HCT116 (cell line): ENCODE data around the gene TFF3. TPM values are rescaled to one million over a fixed set of nuclear protein-coding genes. Genes with fewer than 3 reads are reported as not detected.

Experiments used
- ATAC-seq: fragments of 200-7000 bp; cut with Tn5 transposase; 2 replicates; pipeline ENCODE4 v1.9.1; 2020; ENCODE audit warnings: mild to moderate bottlenecking, moderate library complexity
- BruUV-seq: library from RNA; stranded (reverse); fragments of 400-500 nt; replicated peaks from 2 replicates; lab custom pipeline; 2021; lab: Mats Ljungman, UMichigan
- CTCF ChIA-PET: fragments of 300-600 bp; sonication (Branson Sonifier 250); formaldehyde crosslinking; loops from one replicate; lab custom pipeline; 2021; ENCODE audit warnings: antibody characterized with exemption; lab: Charles Lee
- POLR2A ChIA-PET: fragments of 300-600, 350-600 bp; sonication (Branson Sonifier 250); formaldehyde crosslinking; loops from one replicate; lab custom pipeline; 2021; ENCODE audit warnings: antibody characterized with exemption; lab: Charles Lee
- RAD21 ChIA-PET, 2 experiments: fragments of 300-600 bp; sonication (Branson Sonifier 250); formaldehyde crosslinking; loops; one replicate each; lab custom pipeline; 2023; ENCODE audit warnings: low total read pairs in 2 of 2; ENCODE audit not compliant: uncharacterized antibody in 2 of 2, unreplicated experiment in 2 of 2, low non-redundant PET in 1 of 2; lab: Charles Lee
- DNase-seq: peaks from one replicate; pipeline ENCODE4 v3.0.0-alpha.2; 2010; ENCODE audit warnings: low read depth, low spot score
- H2AFZ ChIP-seq: fragments of 200-600 bp; shearing (Covaris generic), sonication (generic); 2 replicates; pipeline ENCODE4 v1.6.1; 2017; ENCODE audit warnings: low read depth, mixed run types, mixed read lengths, antibody characterized with exemption, low read length; ENCODE audit not compliant: poor library complexity, severe bottlenecking
- H3K27ac ChIP-seq: 2 replicates; pipeline ENCODE4 v1.5.1; 2012; ENCODE audit warnings: low read depth, low read length
- H3K27me3 ChIP-seq: fragments of 200-600 bp; sonication (generic); 2 replicates; pipeline ENCODE4 v1.6.1; 2016; ENCODE audit warnings: mixed run types, low read length, mixed read lengths; ENCODE audit not compliant: insufficient read depth
- H3K36me3 ChIP-seq, 2 experiments: fragments of 200-500 bp in 1 of 2; fragments of 200-600 bp in 1 of 2; sonication (Bioruptor generic) in 1 of 2; sonication (generic) in 1 of 2; 2 replicates each; pipeline versions ENCODE4 v1.5.1 to v1.6.1; 2014 to 2016; ENCODE audit warnings: low read length in 2 of 2, inconsistent platforms in 1 of 2, mixed read lengths in 1 of 2, mixed run types in 1 of 2; ENCODE audit not compliant: insufficient read depth in 2 of 2, control insufficient read depth in 1 of 2
- H3K4me1 ChIP-seq, 2 experiments: fragments of 200-600 bp in 1 of 2; sonication (generic) in 1 of 2; 2 replicates each; pipeline versions ENCODE4 v1.5.1 to v1.6.1; 2012 to 2017; ENCODE audit warnings: low read length in 2 of 2, inconsistent platforms in 1 of 2, mild to moderate bottlenecking in 1 of 2, mixed read lengths in 1 of 2, mixed run types in 1 of 2, moderate library complexity in 1 of 2; ENCODE audit not compliant: insufficient read depth in 2 of 2, control insufficient read depth in 1 of 2
- H3K4me2 ChIP-seq: fragments of 200-600 bp; sonication (generic); 2 replicates; pipeline ENCODE4 v1.6.1; 2017; ENCODE audit warnings: mixed run types, low read length, mixed read lengths
- H3K4me3 ChIP-seq, 2 experiments: fragments of 200-600 bp in 1 of 2; sonication (generic) in 1 of 2; replicated peaks in 1 of 2; 2 replicates each; pipeline ENCODE4 v1.5.1; 2011 to 2016; ENCODE audit warnings: low read length in 2 of 2, control low read depth in 1 of 2, low read depth in 1 of 2, mild to moderate bottlenecking in 1 of 2, mixed read lengths in 1 of 2, mixed run types in 1 of 2
- H3K79me2 ChIP-seq: fragments of 200-600 bp; sonication (generic); 2 replicates; pipeline ENCODE4 v1.6.1; 2017; ENCODE audit warnings: mild to moderate bottlenecking, mixed run types, low read length, moderate library complexity, mixed read lengths; ENCODE audit not compliant: insufficient read depth
- H3K9ac ChIP-seq: fragments of 200-600 bp; sonication (generic); 2 replicates; pipeline ENCODE4 v1.6.1; 2016; ENCODE audit warnings: low read length, mixed read lengths
- H3K9me2 ChIP-seq: fragments of 200-600 bp; sonication (generic), shearing (Covaris generic); 2 replicates; pipeline ENCODE4 v1.6.1; 2017; ENCODE audit warnings: mixed run types, mild to moderate bottlenecking, moderate library complexity; ENCODE audit not compliant: insufficient read depth
- H3K9me3 ChIP-seq, 2 experiments: fragments of 200-500 bp in 1 of 2; fragments of 200-600 bp in 1 of 2; sonication (Bioruptor generic) in 1 of 2; sonication (generic) in 1 of 2; 2 replicates each; pipeline ENCODE4 v1.6.1; 2014 to 2017; ENCODE audit warnings: low read length in 2 of 2, mixed read lengths in 2 of 2, inconsistent platforms in 1 of 2, low read depth in 1 of 2, mild to moderate bottlenecking in 1 of 2, mixed run types in 1 of 2, moderate library complexity in 1 of 2; ENCODE audit not compliant: control insufficient read depth in 1 of 2, insufficient read depth in 1 of 2
- H4K20me1 ChIP-seq: fragments of 200-600 bp; sonication (generic), shearing (Covaris generic); 2 replicates; pipeline ENCODE4 v1.6.1; 2017; ENCODE audit warnings: mixed run types, mild to moderate bottlenecking, moderate library complexity; ENCODE audit not compliant: insufficient read depth
- CBX3 ChIP-seq: IDR thresholded peaks from 2 replicates; pipeline ENCODE4 v1.6.1; 2012; ENCODE audit warnings: low read depth
- CEBPB ChIP-seq: IDR thresholded peaks from 2 replicates; pipeline ENCODE4 v1.6.1; 2012; ENCODE audit warnings: low read depth
- EGR1 ChIP-seq: IDR thresholded peaks from 2 replicates; pipeline ENCODE4 v1.6.1; 2012; ENCODE audit warnings: low read depth
- ELF1 ChIP-seq: IDR thresholded peaks from 2 replicates; pipeline ENCODE4 v1.6.1; 2012; ENCODE audit warnings: low read depth, borderline replicate concordance
- EZH2 ChIP-seq: fragments of 200-600 bp; sonication (generic); IDR thresholded peaks from 2 replicates; pipeline ENCODE4 v1.6.1; 2017; ENCODE audit warnings: antibody characterized with exemption, mixed run types
- EZH2phosphoT487 ChIP-seq: fragments of 200-600 bp; IDR thresholded peaks from 2 replicates; pipeline ENCODE4 v1.6.1; 2018; ENCODE audit warnings: antibody characterized with exemption, borderline replicate concordance
- FOSL1 ChIP-seq: IDR thresholded peaks from 2 replicates; pipeline ENCODE4 v1.6.1; 2012; ENCODE audit warnings: low read depth
- JUND ChIP-seq: IDR thresholded peaks from 2 replicates; pipeline ENCODE4 v1.6.1; 2012
- POLR2AphosphoS5 ChIP-seq: IDR thresholded peaks from 2 replicates; pipeline ENCODE4 v1.6.1; 2011; ENCODE audit warnings: mild to moderate bottlenecking, low read depth, low read length, moderate library complexity
- RAD21 ChIP-seq: IDR thresholded peaks from 2 replicates; pipeline ENCODE4 v1.6.1; 2012; ENCODE audit warnings: low read depth, mild to moderate bottlenecking
- SIN3A ChIP-seq: IDR thresholded peaks from 2 replicates; pipeline ENCODE4 v1.6.1; 2012; ENCODE audit warnings: low read depth
- SRF ChIP-seq: IDR thresholded peaks from 2 replicates; pipeline ENCODE4 v1.6.1; 2012; ENCODE audit warnings: low read depth
- TCF7L2 ChIP-seq: IDR thresholded peaks from 2 replicates; pipeline ENCODE4 v1.7.0; 2011; ENCODE audit warnings: borderline replicate concordance, inconsistent platforms; ENCODE audit not compliant: insufficient read depth, insufficient read length; ENCODE audit errors: extremely low read depth
- intact Hi-C: fragments of 100-400 bp; cut with micrococcal nuclease; formaldehyde crosslinking; loops from 2 replicates; pipeline ENCODE4 v1.10.0; 2022
- total RNA-seq: library from RNA; stranded (reverse); gene quantifications from one replicate; pipeline ENCODE4 v1.2.1, GENCODE V29; 2021; ENCODE audit not compliant: unreplicated experiment
- TF ChIP-seq, protein P1 (sequence below): IDR thresholded peaks from 2 replicates; pipeline ENCODE4 v1.6.1; 2012
- TF ChIP-seq, protein P2 (sequence below): IDR thresholded peaks from 2 replicates; pipeline ENCODE4 v1.6.1; 2012; ENCODE audit warnings: low read depth
- TF ChIP-seq, protein P3 (sequence below), 3 experiments: fragments of 200-600 bp in 1 of 3; sonication (generic) in 1 of 3; IDR thresholded peaks in 2 of 3; conservative IDR thresholded peaks in 1 of 3; 2 replicates each; pipeline ENCODE4 v1.5.1; 2012 to 2017; ENCODE audit warnings: low read depth in 2 of 3, low read length in 2 of 3, antibody characterized with exemption in 1 of 3, borderline replicate concordance in 1 of 3, control low read depth in 1 of 3, mild to moderate bottlenecking in 1 of 3, mixed read lengths in 1 of 3, mixed run types in 1 of 3, moderate library complexity in 1 of 3; ENCODE audit not compliant: insufficient read depth in 1 of 3

Gene TFF3
- total RNA-seq, 1 experiment from 2014 or later: 0.22 TPM

DNA sequence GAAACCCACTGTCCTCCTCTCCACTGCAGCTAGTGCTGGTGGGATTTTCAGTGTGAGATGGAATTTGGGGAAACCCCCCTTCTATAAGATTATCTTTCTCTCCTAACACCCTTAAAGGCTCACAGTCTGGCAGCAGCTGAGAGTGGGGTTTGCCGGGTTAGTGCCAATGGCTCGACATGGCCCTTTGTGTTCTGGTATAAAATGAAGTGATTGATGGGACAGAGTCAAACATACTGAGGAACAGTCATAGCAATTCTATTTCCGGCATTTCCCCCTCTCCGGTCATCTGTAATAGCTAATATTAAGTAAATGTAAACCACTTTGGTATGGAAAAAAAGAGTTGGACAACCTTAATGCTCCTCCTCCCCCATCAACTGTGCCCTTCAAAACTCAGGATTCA, 37.6 kb downstream of the TFF3 start:
- Histone ChIP-seq H3K27ac (no peak overlapping the region), H2AFZ (no peak overlapping the region), H4K20me1 (no peaks in the 10 kb centered on the region), H3K79me2 (no peaks in the 10 kb centered on the region), H3K9me3 (no peaks in the 10 kb centered on the region), H3K9me2 (no peaks in the 10 kb centered on the region), H3K27me3 (no peaks in the 10 kb centered on the region), H3K4me2 (no peak overlapping the region), H3K9ac (no peak overlapping the region), H3K36me3 (no peaks in the 10 kb centered on the region), H3K4me1 (no peaks in the 10 kb centered on the region), H3K4me3 (no peak overlapping the region)
- TF ChIP-seq FOSL1 (no peak), ELF1 (no peak), POLR2AphosphoS5 (no peak), CEBPB (no peak), EGR1 (no peak), RAD21 (no peak), SIN3A (no peak), SRF (no peak), CBX3 (no peak), EZH2phosphoT487 (no peak), TCF7L2 (no peak), JUND (no peak), EZH2 (no peak)
- TF ChIP-seq, protein P1, sequence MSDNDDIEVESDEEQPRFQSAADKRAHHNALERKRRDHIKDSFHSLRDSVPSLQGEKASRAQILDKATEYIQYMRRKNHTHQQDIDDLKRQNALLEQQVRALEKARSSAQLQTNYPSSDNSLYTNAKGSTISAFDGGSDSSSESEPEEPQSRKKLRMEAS: no peak
- TF ChIP-seq, protein P2, sequence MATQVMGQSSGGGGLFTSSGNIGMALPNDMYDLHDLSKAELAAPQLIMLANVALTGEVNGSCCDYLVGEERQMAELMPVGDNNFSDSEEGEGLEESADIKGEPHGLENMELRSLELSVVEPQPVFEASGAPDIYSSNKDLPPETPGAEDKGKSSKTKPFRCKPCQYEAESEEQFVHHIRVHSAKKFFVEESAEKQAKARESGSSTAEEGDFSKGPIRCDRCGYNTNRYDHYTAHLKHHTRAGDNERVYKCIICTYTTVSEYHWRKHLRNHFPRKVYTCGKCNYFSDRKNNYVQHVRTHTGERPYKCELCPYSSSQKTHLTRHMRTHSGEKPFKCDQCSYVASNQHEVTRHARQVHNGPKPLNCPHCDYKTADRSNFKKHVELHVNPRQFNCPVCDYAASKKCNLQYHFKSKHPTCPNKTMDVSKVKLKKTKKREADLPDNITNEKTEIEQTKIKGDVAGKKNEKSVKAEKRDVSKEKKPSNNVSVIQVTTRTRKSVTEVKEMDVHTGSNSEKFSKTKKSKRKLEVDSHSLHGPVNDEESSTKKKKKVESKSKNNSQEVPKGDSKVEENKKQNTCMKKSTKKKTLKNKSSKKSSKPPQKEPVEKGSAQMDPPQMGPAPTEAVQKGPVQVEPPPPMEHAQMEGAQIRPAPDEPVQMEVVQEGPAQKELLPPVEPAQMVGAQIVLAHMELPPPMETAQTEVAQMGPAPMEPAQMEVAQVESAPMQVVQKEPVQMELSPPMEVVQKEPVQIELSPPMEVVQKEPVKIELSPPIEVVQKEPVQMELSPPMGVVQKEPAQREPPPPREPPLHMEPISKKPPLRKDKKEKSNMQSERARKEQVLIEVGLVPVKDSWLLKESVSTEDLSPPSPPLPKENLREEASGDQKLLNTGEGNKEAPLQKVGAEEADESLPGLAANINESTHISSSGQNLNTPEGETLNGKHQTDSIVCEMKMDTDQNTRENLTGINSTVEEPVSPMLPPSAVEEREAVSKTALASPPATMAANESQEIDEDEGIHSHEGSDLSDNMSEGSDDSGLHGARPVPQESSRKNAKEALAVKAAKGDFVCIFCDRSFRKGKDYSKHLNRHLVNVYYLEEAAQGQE: no peak
- TF ChIP-seq, protein P3, sequence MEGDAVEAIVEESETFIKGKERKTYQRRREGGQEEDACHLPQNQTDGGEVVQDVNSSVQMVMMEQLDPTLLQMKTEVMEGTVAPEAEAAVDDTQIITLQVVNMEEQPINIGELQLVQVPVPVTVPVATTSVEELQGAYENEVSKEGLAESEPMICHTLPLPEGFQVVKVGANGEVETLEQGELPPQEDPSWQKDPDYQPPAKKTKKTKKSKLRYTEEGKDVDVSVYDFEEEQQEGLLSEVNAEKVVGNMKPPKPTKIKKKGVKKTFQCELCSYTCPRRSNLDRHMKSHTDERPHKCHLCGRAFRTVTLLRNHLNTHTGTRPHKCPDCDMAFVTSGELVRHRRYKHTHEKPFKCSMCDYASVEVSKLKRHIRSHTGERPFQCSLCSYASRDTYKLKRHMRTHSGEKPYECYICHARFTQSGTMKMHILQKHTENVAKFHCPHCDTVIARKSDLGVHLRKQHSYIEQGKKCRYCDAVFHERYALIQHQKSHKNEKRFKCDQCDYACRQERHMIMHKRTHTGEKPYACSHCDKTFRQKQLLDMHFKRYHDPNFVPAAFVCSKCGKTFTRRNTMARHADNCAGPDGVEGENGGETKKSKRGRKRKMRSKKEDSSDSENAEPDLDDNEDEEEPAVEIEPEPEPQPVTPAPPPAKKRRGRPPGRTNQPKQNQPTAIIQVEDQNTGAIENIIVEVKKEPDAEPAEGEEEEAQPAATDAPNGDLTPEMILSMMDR (IDR thresholded peaks at IDR 0.05 in 2 of 3, conservative IDR thresholded peaks at IDR 0.05 in 1 of 3; ENCODE audit: borderline replicate concordance in 1 of 3, insufficient read depth in 1 of 3, low read depth in 2 of 3, low read length in 2 of 3): no peak
- no TSS peak for BruUV-seq
- intact Hi-C loops: no loop called here
- ChIA-PET POLR2A (no interaction called here), CTCF (interaction anchor here (1.8 kb wide), 1 partner anchor 19 kb away, joined by 6 read pairs; no protein-coding TSS in a partner anchor), RAD21 (no interaction called here)
- DNase-seq: no peak
- ATAC-seq: no peak
